Neural cell (in vitro differentiated cells): ENCODE results near the gene THADA.

Experiments
- EZH2 ChIP-seq: fragments of 200-600, 300-800 bp; shearing (Covaris generic), sonication (generic); IDR thresholded peaks from 2 replicates; pipeline ENCODE4 v1.6.1; 2014; ENCODE audit warnings: antibody characterized with exemption, low read length, borderline replicate concordance, mild to moderate bottlenecking; ENCODE audit not compliant: insufficient read depth, poor library complexity, severe bottlenecking
- TF ChIP-seq, protein P1 (sequence below): IDR thresholded peaks from 2 replicates; pipeline ENCODE4 v1.6.1; 2012; ENCODE audit warnings: borderline replicate concordance

- no peak for TF ChIP-seq EZH2
- TF ChIP-seq, protein P1, sequence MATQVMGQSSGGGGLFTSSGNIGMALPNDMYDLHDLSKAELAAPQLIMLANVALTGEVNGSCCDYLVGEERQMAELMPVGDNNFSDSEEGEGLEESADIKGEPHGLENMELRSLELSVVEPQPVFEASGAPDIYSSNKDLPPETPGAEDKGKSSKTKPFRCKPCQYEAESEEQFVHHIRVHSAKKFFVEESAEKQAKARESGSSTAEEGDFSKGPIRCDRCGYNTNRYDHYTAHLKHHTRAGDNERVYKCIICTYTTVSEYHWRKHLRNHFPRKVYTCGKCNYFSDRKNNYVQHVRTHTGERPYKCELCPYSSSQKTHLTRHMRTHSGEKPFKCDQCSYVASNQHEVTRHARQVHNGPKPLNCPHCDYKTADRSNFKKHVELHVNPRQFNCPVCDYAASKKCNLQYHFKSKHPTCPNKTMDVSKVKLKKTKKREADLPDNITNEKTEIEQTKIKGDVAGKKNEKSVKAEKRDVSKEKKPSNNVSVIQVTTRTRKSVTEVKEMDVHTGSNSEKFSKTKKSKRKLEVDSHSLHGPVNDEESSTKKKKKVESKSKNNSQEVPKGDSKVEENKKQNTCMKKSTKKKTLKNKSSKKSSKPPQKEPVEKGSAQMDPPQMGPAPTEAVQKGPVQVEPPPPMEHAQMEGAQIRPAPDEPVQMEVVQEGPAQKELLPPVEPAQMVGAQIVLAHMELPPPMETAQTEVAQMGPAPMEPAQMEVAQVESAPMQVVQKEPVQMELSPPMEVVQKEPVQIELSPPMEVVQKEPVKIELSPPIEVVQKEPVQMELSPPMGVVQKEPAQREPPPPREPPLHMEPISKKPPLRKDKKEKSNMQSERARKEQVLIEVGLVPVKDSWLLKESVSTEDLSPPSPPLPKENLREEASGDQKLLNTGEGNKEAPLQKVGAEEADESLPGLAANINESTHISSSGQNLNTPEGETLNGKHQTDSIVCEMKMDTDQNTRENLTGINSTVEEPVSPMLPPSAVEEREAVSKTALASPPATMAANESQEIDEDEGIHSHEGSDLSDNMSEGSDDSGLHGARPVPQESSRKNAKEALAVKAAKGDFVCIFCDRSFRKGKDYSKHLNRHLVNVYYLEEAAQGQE = no peak
These were observed 115.0 kb downstream of the THADA start for GRCh38 chr2:43480874-43481273.
